Measurements from ENCODE around the gene GGT1.
"Not testable (repeated sequence)": the region's sequence is repeated elsewhere in the genome, so short reads cannot be mapped to it uniquely, and the experiment has no call there.

Gene GGT1

GRCh38 chr22:24592851-24593558 is 10.0 kb upstream of the GGT1 start, which contains the start of gene LRRC75B:
LRRC75B (minus strand) TSS chr22:24593073; CDS start chr22:24593039, 34 bp downstream.
- TF ChIP-seq GABPA (IDR thresholded peaks at IDR 0.05; ENCODE audit: low read depth), result no peak
- TF ChIP-seq CTCF (IDR thresholded peaks at IDR 0.05; ENCODE audit: insufficient read depth, low read length), result no peak
- TF ChIP-seq SPI1 (IDR thresholded peaks at IDR 0.05; ENCODE audit: borderline replicate concordance, low read depth), result no peak
- no peak for TF ChIP-seq REST (IDR thresholded peaks at IDR 0.05; ENCODE audit: insufficient replicate concordance, low read depth)
- no peak within 1 kb of the TSS for H3K27ac ChIP-seq (replicated peaks)
- peak; percentile 67 to 74 for DNase-seq (ENCODE audit: low read depth in 1 of 2, low spot score in 1 of 2)
- H3K27me3 ChIP-seq (ENCODE audit: insufficient read depth, poor library complexity, severe bottlenecking), result no peaks in the 10 kb centered on the region
- peak within 1 kb of the TSS; percentile 53 for H3K4me3 ChIP-seq (replicated peaks; ENCODE audit: insufficient read depth, low read length)

GRCh38 chr22:24593559-24593835 is 9.5 kb upstream of the GGT1 start:
- not testable (repeated sequence) for H3K4me3 ChIP-seq (replicated peaks; ENCODE audit: insufficient read depth, low read length)

GRCh38 chr22:24593836-24594568 is 9.0 kb upstream of the GGT1 start:
- no peak for DNase-seq (ENCODE audit: low read depth in 1 of 2, low spot score in 1 of 2)
- Histone ChIP-seq H3K27me3 (ENCODE audit: insufficient read depth, poor library complexity, severe bottlenecking) (no peaks in the 10 kb centered on the region), H3K4me3 (replicated peaks; ENCODE audit: insufficient read depth, low read length) (no peak overlapping the region), H3K27ac (replicated peaks) (no peak overlapping the region)
- TF ChIP-seq POLR2AphosphoS5 (IDR thresholded peaks at IDR 0.05; ENCODE audit: low read depth), result no peak
- no peak for TF ChIP-seq GABPA (IDR thresholded peaks at IDR 0.05; ENCODE audit: low read depth)
- no peak for TF ChIP-seq CTCF (IDR thresholded peaks at IDR 0.05; ENCODE audit: insufficient read depth, low read length)
- no peak for TF ChIP-seq REST (IDR thresholded peaks at IDR 0.05; ENCODE audit: insufficient replicate concordance, low read depth)
- no peak for TF ChIP-seq SPI1 (IDR thresholded peaks at IDR 0.05; ENCODE audit: borderline replicate concordance, low read depth)

More at GRCh38 chr22:24593559-24593835, 9.5 kb upstream of the GGT1 start:
- not testable (repeated sequence) for H3K27me3 ChIP-seq (ENCODE audit: insufficient read depth, poor library complexity, severe bottlenecking); DNase-seq (ENCODE audit: low read depth in 1 of 2, low spot score in 1 of 2); H3K27ac ChIP-seq (replicated peaks)

GRCh38 chr22:24594569-24595120 is 8.3 kb upstream of the GGT1 start:
- H3K27me3 ChIP-seq (ENCODE audit: insufficient read depth, poor library complexity, severe bottlenecking), result no peaks in the 10 kb centered on the region
- DNase-seq (ENCODE audit: low read depth in 1 of 2, low spot score in 1 of 2), result no peak
- H3K27ac ChIP-seq (replicated peaks), result no peak overlapping the region
- TF ChIP-seq POLR2AphosphoS5 (IDR thresholded peaks at IDR 0.05; ENCODE audit: low read depth), result no peak
- TF ChIP-seq SPI1 (IDR thresholded peaks at IDR 0.05; ENCODE audit: borderline replicate concordance, low read depth), result no peak
- TF ChIP-seq CTCF (IDR thresholded peaks at IDR 0.05; ENCODE audit: insufficient read depth, low read length), result no peak
- TF ChIP-seq GABPA (IDR thresholded peaks at IDR 0.05; ENCODE audit: low read depth), result no peak
- TF ChIP-seq REST (IDR thresholded peaks at IDR 0.05; ENCODE audit: insufficient replicate concordance, low read depth), result no peak
- no peak overlapping the region for H3K4me3 ChIP-seq (replicated peaks; ENCODE audit: insufficient read depth, low read length)

Data from HL-60 (cell line).